ENCODE results near the gene TMEM258.

DNA sequence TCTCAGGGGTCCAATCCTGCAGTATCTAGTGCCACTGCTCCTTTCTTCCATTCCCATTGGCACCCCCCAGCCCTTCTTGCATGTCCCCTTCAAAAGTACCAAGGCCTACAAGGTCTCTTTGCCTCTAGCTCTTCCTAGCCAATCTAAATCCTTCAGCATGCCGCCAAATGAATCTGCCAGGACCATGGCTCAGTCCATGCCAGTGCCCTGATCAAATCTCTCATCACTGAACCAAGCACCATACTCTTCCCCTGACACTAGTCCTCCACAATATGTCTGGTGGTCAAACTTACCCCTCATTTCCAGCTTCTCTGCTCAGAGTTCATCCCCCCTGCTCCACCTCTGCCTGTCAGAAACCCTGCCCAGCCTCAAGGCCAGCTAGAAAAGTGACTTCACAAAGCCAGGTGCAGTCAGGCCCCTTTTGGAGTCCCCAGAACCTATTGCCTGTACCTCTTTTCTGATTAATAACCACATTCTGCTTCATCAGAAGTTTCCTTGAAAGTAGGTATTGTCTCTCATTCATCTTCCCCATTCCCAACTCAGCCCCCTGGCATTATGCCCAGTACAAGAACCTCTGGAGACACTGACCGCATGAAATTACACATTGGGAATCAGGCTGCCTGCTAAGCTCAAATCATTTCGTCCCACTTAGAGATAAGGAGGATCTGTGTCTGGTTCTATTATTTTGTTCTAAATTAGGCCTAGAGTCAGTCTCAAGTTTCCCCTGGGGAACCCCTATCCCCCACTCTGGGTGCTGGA is 11.7 kb upstream of the TMEM258 start:
- no peak for TF ChIP-seq KLF16 (tag by site-specific recombination; IDR thresholded peaks at IDR 0.05)
- TF ChIP-seq ZNF394 (tag by site-specific recombination; IDR thresholded peaks at IDR 0.05; ENCODE audit: borderline replicate concordance) = no peak

Data from HEK293 (cell line).